ENCODE data around the gene KRT25. TPM values are rescaled to one million over a fixed set of nuclear protein-coding genes. Genes with fewer than 3 reads are reported as not detected.
"Not testable (repeated sequence)": the region's sequence is repeated elsewhere in the genome, so short reads cannot be mapped to it uniquely, and the experiment has no call there.

The KRT25 gene
- total RNA-seq, 1 donor from 2014 or later: not detected

DNA sequence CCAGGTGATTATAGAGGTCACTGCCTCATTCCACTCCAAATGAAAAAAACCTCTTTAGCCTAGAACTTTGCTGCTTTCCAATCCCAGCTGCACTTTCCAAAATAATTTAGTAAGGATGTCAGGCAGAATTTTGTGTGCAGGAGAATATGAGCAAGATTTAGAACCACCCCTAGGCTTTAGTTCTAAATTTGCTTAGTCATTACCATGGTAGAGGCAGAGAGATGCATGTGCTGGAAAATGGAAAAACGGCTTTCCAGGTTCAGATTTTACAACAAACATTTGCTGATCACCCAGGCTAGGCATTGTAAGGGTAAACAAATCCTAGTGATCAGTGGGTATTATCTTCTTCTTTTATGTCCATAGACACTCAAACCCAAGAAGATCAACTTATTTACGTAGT, 10.5 kb upstream of the KRT25 start:
- DNase-seq (ENCODE audit: missing footprints): no peak
- ATAC-seq: no peak
- intact Hi-C loops (cut with DNase I): no loop called here

DNA sequence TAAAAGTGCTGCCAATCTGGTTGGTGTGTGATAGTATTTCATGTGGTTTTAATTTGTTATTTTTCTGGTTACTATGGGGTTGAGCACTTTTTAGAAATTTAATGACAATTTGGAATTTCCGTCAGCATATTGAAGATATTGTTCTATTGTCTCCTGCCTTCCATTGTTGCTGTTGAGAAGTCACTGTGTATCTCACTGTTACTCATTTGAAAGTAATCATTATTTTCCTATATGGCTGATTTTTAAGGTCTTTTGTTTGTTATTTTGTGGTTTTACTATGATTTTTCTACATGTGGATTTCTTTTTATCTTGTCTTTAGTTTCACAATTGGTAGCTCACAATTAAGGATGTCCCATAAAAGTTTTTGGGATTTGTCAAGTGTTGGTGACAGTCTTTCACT, 8.6 kb upstream of the KRT25 start:
- ATAC-seq (no peak), DNase-seq (ENCODE audit: missing footprints) (no peak)
- intact Hi-C loops (cut with DNase I): no loop called here

DNA sequence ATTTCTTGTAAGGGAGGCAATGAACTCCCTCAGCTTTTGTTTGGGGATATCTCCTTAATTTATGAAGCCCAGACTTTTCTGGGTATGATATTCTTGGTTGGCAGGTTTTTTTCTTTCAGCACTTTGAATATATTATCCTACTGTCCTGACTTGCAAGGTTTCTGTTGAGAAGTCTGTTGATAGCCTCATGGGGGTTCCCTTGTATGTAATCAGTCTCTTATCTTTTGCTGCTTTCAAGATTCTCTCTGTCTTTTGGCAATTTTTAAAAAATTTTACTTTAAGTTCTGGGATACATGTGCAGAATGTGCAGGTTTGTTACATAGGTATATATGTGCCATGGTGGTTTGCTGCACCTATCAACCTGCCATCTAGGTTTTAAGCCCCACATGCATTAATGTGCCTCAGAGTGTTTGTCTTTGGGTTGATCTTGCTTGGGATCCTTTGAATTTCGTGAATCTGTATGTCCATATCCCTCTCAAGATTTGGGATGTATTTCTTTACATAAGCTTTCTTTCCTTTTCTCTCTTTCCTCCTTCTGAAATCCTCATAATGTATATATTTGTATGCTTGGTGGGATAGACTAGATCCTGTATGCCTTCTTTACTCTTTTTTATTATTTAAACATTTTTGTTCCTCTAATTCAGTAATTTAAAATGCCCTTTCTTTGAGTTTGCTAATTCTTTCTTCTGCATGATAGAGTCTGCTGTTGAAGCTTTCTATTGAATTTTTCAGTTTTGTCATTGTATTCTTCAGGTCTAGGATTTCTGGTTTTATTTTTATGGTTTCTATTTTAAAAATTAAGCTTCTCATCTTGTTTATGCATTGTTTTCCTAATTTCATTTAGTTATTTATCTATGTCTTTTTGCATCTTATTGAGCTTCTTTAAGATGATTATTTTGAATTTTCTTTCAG, 5.2 kb upstream of the KRT25 start:
- no peak for DNase-seq (ENCODE audit: missing footprints)
- ATAC-seq: no peak
- intact Hi-C loops (cut with DNase I): no loop called here

DNA sequence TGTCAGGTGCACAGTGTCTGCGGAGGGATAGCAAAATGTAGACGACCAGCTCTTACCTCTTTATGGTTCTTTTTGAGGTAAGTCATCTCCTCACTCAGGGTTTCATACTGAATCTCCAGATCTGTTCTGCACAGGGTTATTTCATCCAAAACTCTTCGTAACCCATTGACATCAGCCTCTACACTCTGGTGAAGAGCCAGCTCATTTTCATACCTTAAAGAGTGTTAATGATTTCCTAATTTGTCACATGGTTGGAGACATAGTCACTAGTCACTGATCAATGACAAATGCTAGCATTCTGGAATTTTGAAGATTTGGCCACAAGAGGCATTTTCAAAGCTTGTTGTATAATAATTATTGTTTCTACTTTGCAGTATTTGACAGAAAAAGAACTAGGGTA, 1.3 kb downstream of the KRT25 start:
- ATAC-seq (no peak), DNase-seq (ENCODE audit: missing footprints) (no peak)
- intact Hi-C loops (cut with DNase I): no loop called here

DNA sequence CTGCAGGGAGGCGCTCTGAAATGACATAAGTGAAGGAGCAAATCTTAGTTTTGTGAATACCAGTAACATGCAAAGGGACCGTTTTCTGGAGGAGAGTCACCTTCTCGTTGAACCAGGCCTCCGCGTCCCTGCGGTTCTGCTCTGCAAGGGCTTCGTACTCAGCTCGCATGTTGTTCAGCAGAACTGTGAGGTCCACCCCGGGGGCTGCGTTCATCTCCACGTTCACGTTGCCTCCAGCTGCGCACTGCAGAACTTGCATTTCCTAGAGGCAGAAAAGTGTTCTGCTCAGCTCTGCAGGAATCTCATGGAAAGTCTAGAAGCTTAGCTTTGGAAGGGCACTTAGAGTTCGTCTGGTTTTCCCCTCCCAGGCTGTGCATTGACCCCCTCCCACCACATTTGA, 4.1 kb downstream of the KRT25 start:
- DNase-seq (ENCODE audit: missing footprints): no peak
- no peak for ATAC-seq
- intact Hi-C loops (cut with DNase I): no loop called here

DNA sequence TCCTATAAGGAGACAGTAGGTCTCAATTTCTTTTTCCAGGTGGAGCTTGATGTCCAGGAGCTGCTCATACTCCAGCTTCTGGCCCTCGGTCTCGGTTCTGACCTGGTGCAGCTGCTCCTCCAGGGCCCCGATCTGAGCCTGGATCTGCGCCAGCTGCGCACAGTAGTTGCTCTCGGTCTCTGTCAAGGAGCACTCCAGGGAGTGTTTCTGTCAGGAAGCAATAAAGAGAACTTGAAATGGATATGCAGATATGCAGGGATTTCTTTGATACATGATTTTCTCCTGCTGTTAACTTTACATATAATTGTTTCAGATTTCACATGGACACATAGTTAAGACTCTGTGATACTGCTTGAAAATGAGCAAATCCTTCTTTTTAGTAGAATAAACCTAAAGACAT, 4.7 kb downstream of the KRT25 start:
- DNase-seq (ENCODE audit: missing footprints) (no peak), ATAC-seq (no peak)
- intact Hi-C loops (cut with DNase I): no loop called here

DNA sequence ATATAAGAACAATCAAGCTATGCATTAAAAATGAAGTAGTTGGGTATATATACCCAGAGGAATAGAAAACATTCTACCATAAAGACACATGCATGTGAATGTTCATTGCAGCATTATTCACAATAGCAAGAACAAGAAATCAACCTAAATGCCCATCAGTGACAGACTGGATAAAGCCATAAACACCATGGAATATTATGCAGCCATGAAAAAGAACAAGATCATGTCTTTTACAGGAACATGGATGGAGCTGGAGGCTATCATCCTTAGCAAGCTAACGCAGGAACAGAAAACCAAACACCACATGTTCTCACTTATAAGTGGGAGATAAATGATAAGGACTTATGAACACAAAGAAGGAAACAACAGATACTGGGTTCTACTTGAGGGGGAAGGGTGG, 6.5 kb downstream of the KRT25 start:
- DNase-seq (ENCODE audit: missing footprints); ATAC-seq; intact Hi-C loops (cut with DNase I): not testable (repeated sequence)

DNA sequence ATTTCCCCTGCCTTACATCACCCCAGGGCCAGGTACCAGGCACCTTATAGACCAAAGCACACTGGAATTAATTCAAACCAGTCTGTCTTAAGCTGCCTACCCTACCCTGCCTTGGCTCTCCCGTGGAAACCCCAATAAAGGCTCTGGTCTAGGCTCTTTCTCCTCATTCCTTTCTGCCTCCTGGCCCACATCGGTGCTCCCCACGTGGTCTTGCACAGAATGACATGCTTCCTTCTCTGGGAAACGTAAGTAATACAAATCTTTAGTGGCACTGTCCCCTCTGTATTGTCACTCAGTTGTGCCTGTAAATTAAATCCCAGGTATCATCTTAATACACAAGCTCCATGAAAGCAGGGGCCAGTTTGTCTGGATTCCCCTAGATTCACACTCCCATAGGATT, 16.6 kb downstream of the KRT25 start:
- ATAC-seq (no peak), DNase-seq (ENCODE audit: missing footprints) (no peak)
- intact Hi-C loops (cut with DNase I): no loop called here

DNA sequence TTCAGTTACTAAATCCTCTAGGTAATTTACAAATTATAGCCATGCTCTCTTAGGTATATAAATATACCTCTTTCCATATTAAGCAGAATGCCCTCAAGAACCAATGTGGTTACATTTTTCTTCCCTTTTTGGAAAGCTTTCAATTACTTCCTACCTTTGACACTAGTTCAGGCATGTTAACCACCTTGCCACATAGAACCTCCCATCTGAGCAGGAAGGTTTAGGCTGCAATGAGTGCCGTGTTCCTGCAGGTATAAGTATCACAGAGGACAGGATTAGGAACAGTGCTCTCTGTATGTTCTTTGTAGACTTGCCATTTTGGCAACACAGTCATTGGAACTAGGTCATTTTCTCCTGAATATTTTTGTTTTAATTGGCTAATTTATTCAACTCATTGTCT, 20.1 kb downstream of the KRT25 start:
- ATAC-seq: no peak
- intact Hi-C loops (cut with DNase I): no loop called here
- DNase-seq (ENCODE audit: missing footprints): no peak

DNA sequence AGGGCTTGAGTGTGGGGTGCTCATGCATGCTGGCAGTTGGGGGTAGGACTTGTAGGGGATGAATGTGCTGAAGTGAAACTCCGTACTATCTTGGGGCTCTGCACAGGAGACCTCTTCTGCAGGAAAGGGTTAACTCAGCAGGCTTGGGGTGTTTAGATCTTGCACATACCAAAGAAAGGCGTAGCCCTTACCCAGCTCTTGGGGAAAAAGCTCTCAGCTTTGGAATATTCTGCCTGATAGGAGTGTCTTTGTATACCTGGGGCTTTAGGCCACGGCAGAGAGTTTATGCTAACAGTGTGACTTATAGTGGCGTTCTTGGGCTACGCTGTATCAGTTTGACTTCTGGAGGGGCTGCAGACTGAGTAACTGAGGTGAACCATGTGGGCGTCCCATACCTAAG, 21.1 kb downstream of the KRT25 start:
- ATAC-seq (no peak), DNase-seq (ENCODE audit: missing footprints) (no peak)
- intact Hi-C loops (cut with DNase I): no loop called here

DNA sequence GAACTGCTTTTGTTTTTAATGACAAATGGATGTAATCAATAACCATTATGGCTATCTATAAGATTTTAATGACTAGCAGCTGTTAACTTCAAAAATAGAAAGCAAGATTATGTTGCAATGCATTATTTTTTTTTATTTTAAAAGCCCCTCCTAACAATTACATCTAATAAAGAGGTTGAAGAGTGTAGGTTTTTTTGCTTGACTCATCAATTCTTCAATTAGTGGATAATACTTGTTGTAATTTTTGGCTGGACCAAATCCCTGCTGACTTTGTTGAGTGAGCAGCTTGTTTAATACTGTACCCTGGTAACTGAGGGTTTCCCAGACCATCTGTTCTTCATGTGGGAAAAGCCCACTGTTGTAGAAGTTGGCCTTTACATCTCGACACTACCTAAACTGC, 24.2 kb downstream of the KRT25 start:
- intact Hi-C loops (cut with DNase I): no loop called here
- DNase-seq (ENCODE audit: missing footprints) (no peak), ATAC-seq (no peak)

DNA sequence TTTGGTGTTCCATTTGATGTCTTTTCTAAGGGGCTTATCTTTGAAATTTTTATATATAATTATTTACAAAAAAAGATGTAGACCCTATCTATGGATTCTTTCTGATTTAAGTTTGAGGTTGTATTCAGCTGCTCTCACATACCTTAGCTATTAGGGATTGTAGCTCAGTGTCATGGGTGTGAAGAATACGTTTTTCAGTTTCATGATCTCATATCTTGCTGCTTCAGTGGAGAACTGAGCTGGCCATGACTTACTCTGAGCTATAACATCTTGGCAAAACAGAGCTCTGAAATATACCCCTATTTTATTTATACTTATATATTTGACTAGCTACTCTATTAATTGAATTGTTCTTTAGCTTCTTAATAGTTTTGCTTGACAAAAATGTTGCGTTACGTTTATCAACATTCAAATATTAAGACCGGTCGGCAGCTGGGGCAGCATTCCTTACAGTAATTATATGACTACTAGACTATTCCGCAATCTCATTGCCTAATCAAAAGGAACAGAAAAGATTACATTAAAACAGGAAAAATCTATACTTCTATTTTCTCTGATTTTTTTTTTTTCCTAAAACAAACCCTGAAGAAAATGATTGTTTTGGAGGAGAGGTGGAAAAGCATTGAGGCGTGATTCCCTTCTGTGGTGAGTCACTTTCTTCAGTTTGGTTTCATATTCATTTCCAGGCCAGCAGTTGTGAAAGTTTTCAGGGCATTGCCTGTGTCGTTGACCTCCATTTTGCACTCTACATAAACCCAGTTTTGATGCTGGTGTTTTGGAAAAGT, 27.5 kb downstream of the KRT25 start:
- no peak for DNase-seq (ENCODE audit: missing footprints)
- intact Hi-C loops (cut with DNase I): no loop called here
- ATAC-seq: no peak

DNA sequence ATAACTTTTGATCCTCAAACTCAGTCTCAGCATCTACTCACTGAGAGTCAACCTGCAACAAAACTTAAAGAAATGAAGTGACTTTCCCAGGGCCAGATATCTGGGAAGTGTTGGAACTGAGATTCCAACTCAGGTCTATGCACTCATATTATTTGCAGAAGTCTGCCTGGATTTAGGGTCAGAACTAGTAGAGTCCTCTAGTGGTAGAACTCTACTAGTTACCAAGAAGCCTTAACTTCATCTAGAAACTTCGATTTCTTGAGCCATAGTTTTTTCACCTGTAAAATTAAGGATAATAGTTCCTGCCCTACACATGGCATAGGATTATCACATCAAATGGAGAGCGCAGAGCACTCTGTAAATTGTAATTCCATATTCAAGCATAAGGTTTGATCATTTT, 28.2 kb downstream of the KRT25 start:
- intact Hi-C loops (cut with DNase I): no loop called here
- no peak for DNase-seq (ENCODE audit: missing footprints)
- no peak for ATAC-seq

DNA sequence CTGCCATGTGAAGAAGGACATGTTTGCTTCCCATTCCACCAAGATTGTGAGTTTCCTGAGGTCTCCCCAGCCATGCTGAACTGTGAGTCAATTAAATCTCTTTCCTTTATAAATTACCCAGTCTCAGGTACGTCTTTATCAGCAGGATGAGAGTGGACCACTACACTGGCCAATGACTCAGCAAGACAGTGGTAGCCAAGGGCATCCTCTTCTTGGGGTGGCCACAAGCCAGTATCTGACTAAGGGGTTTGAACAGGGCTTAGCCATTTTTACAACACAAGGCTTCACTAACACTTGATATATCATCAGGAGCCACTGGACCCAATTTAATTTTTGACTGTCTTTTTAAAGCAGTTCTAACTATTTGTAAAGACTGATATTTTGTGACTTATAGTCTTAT, 30.5 kb downstream of the KRT25 start:
- ATAC-seq: no peak
- no peak for DNase-seq (ENCODE audit: missing footprints)
- intact Hi-C loops (cut with DNase I): no loop called here

DNA sequence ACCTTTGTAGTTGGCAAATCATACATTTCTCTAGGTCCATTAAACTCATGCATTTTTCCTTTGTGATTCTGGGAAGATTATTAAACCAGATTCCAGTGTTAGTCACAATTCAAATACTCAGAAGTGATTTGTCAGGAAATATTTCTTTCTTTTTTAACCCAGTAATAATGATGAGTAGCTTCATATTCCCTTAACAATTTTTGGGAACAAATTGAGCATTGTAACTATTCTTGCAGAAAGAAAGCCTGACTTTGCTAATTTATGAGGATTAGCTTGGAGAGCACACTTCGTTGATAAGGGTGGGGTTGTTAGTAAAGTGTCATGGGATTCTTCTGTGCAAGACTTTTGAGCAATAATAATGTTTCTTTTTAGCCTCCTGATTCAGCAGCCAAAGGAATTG, 32.9 kb downstream of the KRT25 start:
- intact Hi-C loops (cut with DNase I): no loop called here
- no peak for ATAC-seq
- DNase-seq (ENCODE audit: missing footprints): no peak

DNA sequence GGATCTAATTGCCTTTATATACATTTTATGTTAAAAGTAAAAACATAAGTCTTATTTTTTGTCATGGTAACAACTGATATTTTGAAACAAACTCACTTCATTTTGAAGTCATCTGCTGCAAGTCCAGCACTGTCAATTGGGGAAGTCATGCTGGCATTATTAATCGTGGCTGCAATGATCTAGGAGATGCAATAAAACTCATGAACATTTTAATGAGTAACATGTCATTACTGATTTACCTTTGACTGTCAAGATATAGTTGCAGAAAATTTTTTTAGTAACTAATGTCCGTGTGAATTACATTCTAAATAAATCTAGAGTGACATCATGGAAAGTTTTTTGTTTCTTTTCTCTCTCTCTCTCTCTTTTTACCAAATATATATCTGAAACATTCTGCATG, 34.2 kb downstream of the KRT25 start:
- intact Hi-C loops (cut with DNase I): no loop called here
- no peak for DNase-seq (ENCODE audit: missing footprints)
- no peak for ATAC-seq

DNA sequence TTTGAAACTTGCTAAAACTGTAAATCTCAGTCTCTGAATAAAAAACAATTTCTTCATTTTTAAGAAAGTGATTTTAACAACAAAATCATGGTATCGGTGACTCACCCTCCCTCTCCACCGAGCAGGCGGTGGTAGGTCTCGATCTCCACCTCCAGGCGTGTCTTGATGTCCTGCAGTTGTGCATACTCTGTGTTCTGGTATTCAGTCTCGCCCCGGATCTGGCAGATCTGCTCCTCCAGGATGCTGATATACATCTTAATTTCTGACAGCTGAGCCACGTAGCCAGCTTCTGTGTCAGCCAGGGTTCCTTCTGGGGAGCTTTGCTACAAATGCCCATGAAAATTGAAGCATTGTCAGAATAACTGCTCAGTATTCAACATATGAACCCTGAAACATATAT, 36.2 kb downstream of the KRT25 start:
- DNase-seq (ENCODE audit: missing footprints): no peak
- no peak for ATAC-seq
- intact Hi-C loops (cut with DNase I): no loop called here

DNA sequence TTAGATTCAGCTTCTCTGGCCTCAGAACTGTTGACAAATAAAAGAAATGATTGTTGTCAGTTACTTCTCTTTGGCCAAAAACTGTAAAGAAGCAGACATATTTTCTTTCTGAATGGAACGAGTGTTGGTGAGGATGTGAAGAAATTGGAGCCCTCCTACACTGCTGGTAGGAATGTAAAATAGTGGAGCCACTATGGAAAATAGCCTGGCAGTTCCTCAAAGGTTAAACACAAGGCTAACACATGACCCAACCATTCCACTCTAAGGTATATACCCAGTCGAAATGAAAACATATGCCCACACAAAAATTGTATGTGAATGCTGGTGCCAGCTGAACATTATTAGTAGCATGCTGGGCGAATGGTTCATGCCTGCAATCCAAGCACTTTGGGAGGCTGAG, 37.4 kb downstream of the KRT25 start:
- no peak for DNase-seq (ENCODE audit: missing footprints)
- ATAC-seq: no peak
- intact Hi-C loops (cut with DNase I): no loop called here

DNA sequence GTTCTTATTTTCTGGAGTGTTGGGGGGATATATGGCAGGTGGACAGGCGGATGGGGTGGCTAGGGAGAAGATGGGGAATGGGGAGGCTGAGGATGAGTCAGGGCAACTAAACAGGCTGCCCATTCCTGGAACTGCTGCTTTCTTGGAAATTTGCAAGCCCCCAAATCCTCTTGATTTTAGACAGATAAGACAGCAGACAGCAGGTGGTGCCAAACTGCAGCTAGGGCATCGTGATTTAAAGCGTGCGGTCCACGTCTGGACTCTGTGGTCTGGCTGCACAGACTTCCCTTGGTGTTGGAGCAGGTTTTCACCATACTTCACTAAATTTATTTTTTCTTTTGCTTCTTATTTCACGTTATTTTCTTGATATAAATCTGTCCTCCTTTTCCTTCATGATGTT, 40.7 kb downstream of the KRT25 start:
- no peak for ATAC-seq
- no peak for DNase-seq (ENCODE audit: missing footprints)
- intact Hi-C loops (cut with DNase I): no loop called here

DNA sequence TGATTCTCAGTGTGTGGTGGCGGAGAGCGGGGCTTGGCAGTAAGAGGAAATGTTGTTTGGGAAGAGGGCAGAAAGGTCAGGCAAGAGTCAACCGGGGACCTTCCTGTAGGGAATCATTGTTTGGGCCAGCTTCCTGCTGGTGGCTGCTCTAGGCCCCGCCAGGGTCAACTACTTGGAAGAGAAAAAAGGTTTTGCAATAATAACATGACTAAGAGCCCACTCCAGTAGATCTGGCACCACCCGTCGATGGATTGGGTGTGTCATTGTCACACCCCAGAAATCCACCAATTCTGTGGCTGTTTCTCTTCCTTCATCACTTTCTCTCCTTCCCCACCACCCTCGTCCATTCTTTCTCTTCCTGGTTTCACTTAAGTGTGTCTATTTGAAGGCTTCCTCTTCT, 47.4 kb downstream of the KRT25 start:
- DNase-seq (ENCODE audit: missing footprints) (no peak), ATAC-seq (peak; percentile 64)
- intact Hi-C loops (cut with DNase I): no loop called here
